Measurements from ENCODE around the gene VPS13A.

GRCh38 chr9:77451507-77451906 is 274.2 kb downstream of the VPS13A start:
- no peak for TF ChIP-seq CTCF (IDR thresholded peaks at IDR 0.05)
- TF ChIP-seq POLR2A (IDR thresholded peaks at IDR 0.05), result no peak

Data from thyroid gland (tissue), 4 donors.